HG03521 (cell line): ENCODE data around the gene ARL8B.
"Not testable (repeated sequence)": the region's sequence is repeated elsewhere in the genome, so short reads cannot be mapped to it uniquely, and the experiment has no call there.

Experiments used
- ATAC-seq: cut with Tn5 transposase; IDR thresholded peaks from one replicate; pipeline ENCODE4 v1.9.1; 2021; ENCODE audit warnings: mild to moderate bottlenecking, moderate library complexity; ENCODE audit not compliant: unreplicated experiment

The ARL8B gene

GRCh38 chr3:5110337-5110736, 11.8 kb upstream of the ARL8B start:
- ATAC-seq, result no peak

GRCh38 chr3:5112043-5112442, 10.0 kb upstream of the ARL8B start:
- no peak for ATAC-seq

GRCh38 chr3:5113726-5114125, 8.4 kb upstream of the ARL8B start:
- ATAC-seq, result not testable (repeated sequence)

- ATAC-seq, result no peak
Measured at GRCh38 chr3:5115506-5116162, 6.5 kb upstream of the ARL8B start.

GRCh38 chr3:5116538-5116937, 5.6 kb upstream of the ARL8B start:
- no peak for ATAC-seq

- ATAC-seq, result no peak
Measured at GRCh38 chr3:5120446-5120845, 1.6 kb upstream of the ARL8B start.

GRCh38 chr3:5122741-5123706, 932 bp downstream of the ARL8B start:
- ATAC-seq, result peak; percentile 8

- ATAC-seq, result no peak
Measured at GRCh38 chr3:5123937-5124336, 1.8 kb downstream of the ARL8B start.

GRCh38 chr3:5126586-5126985, 4.5 kb downstream of the ARL8B start:
- ATAC-seq, result no peak

- ATAC-seq, result no peak
Measured at GRCh38 chr3:5128849-5129248, 6.8 kb downstream of the ARL8B start.

GRCh38 chr3:5133239-5134018, 11.3 kb downstream of the ARL8B start:
- ATAC-seq, result no peak

GRCh38 chr3:5134019-5134391, 11.9 kb downstream of the ARL8B start:
- ATAC-seq, result no peak

GRCh38 chr3:5134499-5134898, 12.4 kb downstream of the ARL8B start:
- ATAC-seq, result no peak

- ATAC-seq, result peak; percentile 79
Measured at GRCh38 chr3:5136211-5136918, 14.3 kb downstream of the ARL8B start.

GRCh38 chr3:5136919-5137429, 14.9 kb downstream of the ARL8B start:
- no peak for ATAC-seq

- ATAC-seq, result no peak
Measured at GRCh38 chr3:5138214-5138981, 16.3 kb downstream of the ARL8B start.

- ATAC-seq, result no peak
Measured at GRCh38 chr3:5140230-5140621, 18.1 kb downstream of the ARL8B start.

GRCh38 chr3:5140839-5141238, 18.7 kb downstream of the ARL8B start:
- no peak for ATAC-seq

- no peak for ATAC-seq
Measured at GRCh38 chr3:5141760-5142159, 19.7 kb downstream of the ARL8B start.

GRCh38 chr3:5143464-5143863, 21.4 kb downstream of the ARL8B start:
- no peak for ATAC-seq
